AG09309 (cell line): ENCODE data around the gene RFPL2.

Experiments
- DNase-seq: peaks from one replicate; pipeline ENCODE4 v3.0.0-alpha.2; 2010; ENCODE audit warnings: low read depth
- H3K4me3 ChIP-seq: 2 replicates; pipeline ENCODE4 v1.5.1; 2011; ENCODE audit warnings: mild to moderate bottlenecking, low read depth, low read length, moderate library complexity; ENCODE audit not compliant: control insufficient read depth
- TF ChIP-seq, protein P1 (sequence below): IDR thresholded peaks from 2 replicates; pipeline ENCODE4 v1.5.1; 2011; ENCODE audit warnings: mild to moderate bottlenecking, low read depth, low read length, inconsistent platforms; ENCODE audit not compliant: insufficient read depth, control insufficient read depth; ENCODE audit errors: missing control alignments

RFPL2 gene

GRCh38 chr22:32240461-32240860 lies 35.6 kb upstream of the RFPL2 start:
- H3K4me3 ChIP-seq = no peak overlapping the region
- no peak for DNase-seq
- TF ChIP-seq, protein P1, sequence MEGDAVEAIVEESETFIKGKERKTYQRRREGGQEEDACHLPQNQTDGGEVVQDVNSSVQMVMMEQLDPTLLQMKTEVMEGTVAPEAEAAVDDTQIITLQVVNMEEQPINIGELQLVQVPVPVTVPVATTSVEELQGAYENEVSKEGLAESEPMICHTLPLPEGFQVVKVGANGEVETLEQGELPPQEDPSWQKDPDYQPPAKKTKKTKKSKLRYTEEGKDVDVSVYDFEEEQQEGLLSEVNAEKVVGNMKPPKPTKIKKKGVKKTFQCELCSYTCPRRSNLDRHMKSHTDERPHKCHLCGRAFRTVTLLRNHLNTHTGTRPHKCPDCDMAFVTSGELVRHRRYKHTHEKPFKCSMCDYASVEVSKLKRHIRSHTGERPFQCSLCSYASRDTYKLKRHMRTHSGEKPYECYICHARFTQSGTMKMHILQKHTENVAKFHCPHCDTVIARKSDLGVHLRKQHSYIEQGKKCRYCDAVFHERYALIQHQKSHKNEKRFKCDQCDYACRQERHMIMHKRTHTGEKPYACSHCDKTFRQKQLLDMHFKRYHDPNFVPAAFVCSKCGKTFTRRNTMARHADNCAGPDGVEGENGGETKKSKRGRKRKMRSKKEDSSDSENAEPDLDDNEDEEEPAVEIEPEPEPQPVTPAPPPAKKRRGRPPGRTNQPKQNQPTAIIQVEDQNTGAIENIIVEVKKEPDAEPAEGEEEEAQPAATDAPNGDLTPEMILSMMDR = no peak

DNA sequence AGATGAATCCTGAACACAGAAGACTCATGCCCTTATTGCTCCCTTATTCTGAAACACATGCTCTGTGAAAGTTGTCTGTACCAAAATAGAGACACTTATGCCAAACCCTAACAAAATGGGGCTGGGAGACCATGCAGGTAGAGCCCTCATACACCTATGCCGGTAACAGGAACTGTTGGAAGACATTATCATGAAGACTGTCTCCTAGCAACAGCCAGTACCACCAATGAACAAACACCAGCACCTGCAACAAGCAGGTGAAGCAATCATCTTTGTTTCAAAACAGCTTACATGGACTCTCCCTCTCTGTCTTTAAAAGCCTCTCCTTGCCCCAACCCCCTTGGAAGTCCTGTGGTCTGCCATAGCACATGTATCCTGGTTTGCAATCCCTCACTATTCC lies 33.0 kb upstream of the RFPL2 start:
- TF ChIP-seq, protein P1 = no peak
- H3K4me3 ChIP-seq = no peak overlapping the region
- no peak for DNase-seq

DNA sequence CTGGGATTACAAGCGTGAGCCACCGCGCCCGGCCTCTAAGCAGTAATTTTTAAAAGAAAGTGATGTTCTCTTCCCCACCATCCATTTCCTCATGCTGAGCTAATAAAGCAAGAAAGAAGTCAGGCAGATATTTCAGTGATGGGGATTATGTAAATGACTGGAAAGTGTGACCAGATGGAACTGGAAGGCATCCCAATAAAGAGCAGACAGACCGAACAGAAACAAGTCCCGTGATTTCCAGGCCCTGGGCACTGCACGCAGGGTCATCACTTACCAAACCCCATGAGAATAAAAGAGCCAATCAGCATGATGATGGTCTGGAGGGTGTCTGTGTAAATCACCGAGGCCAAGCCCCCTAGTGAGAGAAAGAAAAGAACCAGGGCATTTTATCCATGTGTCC lies 32.1 kb upstream of the RFPL2 start:
- no peak overlapping the region for H3K4me3 ChIP-seq
- DNase-seq = no peak
- TF ChIP-seq, protein P1 = no peak

DNA sequence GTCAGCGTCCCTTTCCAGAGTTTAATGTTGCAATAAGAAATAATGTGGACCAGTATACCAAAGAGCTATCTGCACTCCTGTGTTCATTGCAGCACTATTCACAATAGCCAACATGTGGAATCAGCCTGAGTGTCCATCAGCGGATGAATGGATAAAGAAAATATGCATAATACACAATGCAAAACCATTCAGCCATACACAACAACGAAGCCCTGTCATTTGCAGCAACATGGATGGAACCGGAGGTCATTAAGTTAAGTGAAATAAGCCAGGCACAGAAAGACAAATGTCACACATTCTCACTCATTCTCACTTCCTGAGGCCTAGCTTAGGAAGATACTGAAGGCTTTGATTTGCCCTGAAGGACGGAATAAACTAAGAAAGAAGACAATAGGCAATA lies 28.2 kb upstream of the RFPL2 start:
- DNase-seq = no peak
- TF ChIP-seq, protein P1 = no peak
- no peak overlapping the region for H3K4me3 ChIP-seq

DNA sequence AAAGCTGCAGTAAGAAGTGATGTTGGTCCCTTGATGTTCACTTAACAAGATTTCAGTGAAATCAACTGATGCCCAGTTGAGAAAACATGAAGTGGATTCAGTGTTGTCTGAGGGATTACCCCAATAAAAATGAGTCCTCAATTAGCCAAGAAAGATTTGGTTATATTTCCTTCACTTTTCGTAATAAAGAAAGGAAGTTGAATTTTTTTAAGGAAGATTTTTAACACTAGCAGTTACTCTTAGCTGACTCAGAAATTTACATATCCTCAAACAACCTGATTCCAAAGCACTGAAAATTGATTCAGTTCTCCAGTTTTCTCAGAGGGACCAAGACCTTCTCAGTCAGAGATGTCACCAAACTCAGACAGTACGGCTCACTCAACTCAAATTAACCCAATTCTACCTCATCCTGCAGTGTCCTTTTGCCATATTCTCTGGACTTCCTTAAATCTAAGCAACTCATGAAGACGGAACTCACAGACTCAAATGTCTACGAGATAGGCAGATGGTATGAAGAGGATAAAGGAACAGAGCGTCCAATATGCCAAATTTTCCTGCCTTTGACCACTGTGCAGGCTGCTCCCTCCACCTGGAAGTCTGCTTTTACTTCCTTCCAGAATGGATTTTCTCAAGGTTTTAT lies 27.4 kb upstream of the RFPL2 start:
- no peak for DNase-seq
- TF ChIP-seq, protein P1 = no peak
- H3K4me3 ChIP-seq = no peak overlapping the region

DNA sequence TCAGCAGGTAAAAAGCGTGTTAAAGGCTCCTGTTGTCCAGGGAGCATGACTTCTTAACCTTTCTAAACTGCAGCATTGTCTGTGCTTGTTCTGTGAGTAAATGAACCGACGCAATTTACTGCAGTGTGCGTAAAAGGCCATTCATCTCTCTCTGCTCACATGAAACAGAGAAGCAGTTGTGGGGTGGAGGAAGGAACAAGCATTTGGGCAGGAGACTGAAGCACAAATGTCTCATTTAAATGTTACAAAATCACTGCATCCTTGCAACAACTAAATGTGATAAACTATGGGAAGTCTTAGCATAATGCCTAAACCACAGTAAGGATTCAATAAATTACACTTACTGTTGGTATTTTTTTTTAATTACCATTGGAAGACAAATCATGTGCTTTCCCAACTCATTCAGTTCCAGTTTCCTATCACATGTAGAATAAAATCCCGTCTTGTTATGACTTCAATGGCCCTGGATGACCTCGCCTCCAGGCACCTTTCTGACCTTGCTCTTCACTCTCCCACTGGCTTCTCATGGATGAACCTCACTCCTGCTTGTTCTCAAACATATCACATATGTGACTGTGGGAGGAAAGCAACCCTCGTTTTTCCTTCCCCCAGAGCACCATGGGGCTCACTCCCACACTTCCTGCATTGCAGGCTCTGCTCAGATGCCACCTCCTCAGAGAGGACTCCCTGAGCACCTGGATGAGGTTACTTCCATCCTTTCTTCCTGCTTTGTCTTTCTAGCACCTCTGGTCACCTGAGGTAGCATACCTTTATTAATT lies 21.6 kb upstream of the RFPL2 start:
- no peak for DNase-seq
- TF ChIP-seq, protein P1 = no peak
- H3K4me3 ChIP-seq = no peak overlapping the region
